Inflammatory macrophage treated with lipopolysaccharide for 1 hour (primary cell): ENCODE data around the gene SIX3.

ENCODE experiments used
- DNase-seq, 2 donors: peaks; one replicate each; pipeline ENCODE4 v3.0.0-alpha.2; 2020 to 2022

The SIX3 gene

DNA sequence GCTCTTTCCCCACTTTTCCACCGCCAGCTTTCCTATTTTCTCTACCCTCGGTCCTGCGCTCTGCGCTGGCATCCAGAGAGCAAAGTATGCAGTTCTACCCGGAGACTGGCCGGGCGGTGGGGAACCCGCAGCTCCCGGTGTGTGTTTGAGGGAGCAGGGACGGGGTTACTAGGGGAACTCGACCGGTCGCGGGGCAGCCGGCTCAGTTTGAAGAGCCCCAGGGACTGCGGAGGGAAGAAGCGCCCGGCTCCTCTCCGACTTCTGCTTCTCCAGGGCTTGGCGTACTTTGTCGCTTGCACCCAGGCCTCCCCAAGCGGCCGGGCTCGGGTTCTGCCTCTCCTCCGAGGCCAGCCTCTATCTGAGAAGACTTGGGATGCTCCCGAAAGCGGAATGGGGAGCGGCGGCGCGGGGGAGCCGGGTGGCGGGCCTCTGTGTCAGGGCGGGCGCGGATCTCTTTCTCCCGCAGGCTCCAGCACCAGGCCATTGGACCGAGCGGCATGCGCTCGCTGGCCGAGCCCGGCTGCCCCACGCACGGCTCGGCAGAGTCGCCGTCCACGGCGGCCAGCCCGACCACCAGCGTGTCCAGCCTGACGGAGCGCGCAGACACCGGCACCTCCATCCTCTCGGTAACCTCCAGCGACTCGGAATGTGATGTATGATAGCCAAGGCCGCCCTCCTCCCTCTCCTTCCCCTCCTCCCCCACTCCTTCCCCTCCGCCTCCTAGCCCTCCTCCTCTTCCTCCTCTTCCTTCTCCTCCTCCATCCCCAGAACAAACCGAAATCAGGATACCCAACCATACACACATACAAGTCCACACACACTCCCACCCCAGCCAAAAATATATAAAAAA lies 2.8 kb downstream of the SIX3 start:
- no peak for DNase-seq

GRCh38 chr2:44944952-44945612 lies 3.6 kb downstream of the SIX3 start:
- no peak for DNase-seq

- DNase-seq: no peak
These were observed 4.3 kb downstream of the SIX3 start for GRCh38 chr2:44945676-44946371.

DNA sequence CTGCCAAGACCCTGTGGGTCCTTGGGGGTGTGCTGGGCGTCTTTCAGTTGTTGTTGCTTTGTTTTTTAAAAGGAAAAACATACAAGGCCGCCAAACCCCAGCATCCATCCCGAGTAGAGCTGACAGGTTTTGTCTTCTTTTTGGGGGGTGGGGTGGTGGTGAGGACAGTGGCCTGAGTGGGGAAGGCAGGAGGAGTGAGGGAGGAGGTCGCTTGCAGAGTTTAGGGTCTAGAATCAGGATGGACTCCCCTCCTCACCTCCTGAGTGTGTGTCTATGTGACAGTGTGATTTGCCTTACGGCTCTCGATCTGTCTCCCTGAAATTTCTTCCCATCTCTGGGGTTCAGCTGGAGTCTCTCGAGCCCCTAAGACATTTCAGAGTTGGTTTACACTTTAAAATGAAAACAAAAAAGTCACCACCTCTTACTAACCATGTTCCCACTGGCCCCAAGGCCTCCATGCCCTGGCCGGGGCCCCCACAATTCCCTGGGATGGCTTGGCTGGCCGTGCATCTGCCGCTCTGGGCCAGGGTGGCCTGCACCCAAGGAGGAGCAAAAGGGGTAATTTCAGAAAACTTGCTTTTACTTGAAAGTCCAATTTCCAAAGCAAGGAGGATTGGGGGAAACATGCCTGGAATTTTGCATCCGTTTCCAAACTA lies 5.0 kb downstream of the SIX3 start:
- no peak for DNase-seq

DNA sequence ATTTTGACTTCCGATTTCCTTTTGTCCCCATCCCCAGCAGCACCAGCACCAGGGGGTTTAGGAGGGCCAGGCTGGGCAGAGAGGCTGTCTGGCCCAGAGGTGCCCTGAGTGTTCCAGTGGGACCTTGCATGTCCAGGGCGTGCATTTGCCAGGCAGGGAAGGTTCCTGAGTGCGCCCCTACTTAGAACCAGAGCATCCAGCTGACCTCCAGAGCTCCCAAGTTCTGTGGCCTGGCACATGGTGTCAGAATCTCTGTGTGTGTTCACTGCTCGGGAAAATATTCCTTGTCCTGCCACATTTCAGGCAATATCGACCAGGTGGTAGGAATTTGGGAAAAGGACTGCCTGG lies 5.5 kb downstream of the SIX3 start:
- no peak for DNase-seq

DNA sequence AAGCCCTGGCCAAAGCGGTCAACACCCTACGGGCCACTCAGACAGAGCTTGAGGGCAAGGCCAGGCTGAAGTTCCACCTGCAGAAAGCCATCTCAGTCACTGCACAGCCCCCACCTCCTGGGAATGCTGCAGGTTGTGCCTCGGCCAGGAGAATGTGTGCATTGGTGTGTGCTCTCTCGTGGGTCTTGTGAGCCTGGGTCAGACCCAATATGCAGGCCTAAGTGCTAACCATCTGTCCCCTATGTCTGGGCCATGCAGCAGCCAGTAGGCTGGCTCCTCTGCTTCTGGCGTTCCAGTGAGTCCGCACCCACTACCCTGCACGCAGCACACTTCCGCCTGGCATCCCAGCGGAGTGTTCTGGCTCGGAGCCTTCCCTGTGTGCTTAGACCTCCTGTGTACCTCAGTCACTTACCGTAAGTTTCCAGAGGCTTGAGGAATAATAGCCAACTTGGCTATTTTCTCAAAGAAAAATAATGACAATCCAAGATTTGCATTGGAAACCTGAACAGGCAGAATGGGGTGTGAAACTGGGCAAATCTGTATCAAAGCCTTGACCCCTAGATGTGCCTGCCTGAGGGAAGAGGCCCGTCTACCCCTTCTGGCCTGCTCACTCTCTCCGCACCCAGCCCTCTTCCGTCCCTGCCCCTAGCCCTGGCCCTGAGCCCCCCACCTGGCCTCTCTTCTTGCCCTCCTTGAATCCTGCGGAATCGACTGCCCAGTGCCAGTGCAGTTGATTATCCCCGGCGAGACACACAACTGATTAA lies 7.2 kb downstream of the SIX3 start:
- DNase-seq: no peak

DNA sequence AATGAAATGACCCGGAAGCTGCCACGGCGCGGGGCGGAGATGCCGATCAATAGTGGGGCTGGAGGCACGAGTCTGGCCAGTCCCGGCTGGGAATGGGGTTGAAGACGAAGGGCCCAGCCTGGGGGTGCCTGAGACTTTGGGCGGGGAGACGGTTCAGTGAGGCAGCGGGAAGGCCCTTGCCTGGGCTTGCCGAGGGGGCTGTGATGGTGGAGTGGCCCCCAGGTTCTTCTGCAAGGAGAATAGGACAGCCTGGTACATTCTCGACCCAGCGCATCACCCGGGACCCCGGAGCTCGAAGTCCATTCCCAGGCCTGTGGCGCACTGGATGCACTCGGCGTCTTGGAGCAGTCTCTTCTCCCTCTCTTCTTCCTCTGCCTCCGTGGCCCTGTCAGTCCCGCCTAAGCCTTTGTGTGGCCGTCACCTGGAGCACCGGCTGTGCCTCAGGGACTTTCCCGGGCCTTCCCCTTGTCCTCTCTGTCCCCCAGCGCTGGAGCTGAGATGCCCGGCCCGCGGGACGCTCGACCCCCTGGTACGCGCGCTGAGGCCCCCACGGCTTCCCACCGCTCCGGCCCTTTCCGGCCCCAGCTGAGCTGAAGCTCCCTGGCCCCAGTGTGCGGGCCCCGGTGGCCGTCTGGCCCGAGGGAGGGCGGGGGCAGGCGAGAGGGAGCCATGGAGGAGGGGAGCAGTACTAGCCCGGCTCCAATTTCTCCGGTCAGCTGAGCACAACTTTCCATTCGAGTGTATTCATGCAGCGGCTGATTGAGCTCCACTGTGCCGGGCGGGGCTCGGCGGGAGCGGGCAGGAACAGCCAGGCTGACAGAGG lies 8.0 kb downstream of the SIX3 start:
- no peak for DNase-seq

GRCh38 chr2:44950646-44951045 lies 9.1 kb downstream of the SIX3 start:
- DNase-seq: no peak

DNA sequence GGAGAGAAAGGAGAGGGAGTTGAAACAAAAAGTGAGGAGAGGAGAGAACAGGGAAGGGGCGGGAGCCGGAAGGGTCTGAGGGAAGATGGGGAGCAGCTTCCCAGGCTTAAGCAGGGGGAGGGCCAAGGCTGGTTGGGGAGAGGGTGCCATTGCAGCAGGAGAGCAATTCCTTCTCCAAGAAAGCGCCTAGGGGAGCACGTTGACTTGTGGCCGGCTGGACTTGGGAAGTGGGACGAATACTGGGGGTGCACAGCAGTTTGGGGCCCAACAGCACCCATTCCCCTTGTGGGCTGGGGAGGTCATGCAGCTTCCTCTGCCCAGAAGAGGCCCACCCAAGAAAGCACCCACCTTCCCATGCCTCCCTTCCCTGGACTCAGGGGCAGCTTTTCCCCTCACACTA lies 9.6 kb downstream of the SIX3 start:
- DNase-seq: no peak

GRCh38 chr2:44951714-44952113 lies 10.2 kb downstream of the SIX3 start:
- DNase-seq: no peak

- peak; percentile 37 to 56 for DNase-seq
These were observed 10.8 kb downstream of the SIX3 start for GRCh38 chr2:44952143-44952805.

GRCh38 chr2:44952806-44953498 lies 11.4 kb downstream of the SIX3 start:
- DNase-seq: no peak

DNA sequence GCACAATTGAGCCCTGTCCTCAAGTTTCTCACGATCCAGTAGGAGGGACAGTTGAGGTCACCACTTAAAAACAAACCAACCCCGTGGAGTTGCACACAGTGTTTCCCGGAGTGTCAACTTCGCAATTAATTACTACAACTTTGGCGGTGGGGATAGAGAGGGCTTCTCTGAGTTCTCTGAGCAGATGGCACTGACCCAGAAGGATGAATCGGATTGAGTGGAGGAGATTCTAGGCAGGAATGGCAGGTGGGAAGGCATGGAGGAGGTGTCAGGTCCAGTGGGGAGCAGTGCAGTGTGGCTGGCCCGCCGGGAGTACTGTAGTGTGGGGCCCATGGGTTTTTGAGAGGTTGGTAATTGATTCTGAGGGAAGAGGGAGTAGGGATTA lies 12.0 kb downstream of the SIX3 start:
- no peak for DNase-seq

- DNase-seq: no peak
These were observed 13.0 kb downstream of the SIX3 start for GRCh38 chr2:44954447-44954888.

DNA sequence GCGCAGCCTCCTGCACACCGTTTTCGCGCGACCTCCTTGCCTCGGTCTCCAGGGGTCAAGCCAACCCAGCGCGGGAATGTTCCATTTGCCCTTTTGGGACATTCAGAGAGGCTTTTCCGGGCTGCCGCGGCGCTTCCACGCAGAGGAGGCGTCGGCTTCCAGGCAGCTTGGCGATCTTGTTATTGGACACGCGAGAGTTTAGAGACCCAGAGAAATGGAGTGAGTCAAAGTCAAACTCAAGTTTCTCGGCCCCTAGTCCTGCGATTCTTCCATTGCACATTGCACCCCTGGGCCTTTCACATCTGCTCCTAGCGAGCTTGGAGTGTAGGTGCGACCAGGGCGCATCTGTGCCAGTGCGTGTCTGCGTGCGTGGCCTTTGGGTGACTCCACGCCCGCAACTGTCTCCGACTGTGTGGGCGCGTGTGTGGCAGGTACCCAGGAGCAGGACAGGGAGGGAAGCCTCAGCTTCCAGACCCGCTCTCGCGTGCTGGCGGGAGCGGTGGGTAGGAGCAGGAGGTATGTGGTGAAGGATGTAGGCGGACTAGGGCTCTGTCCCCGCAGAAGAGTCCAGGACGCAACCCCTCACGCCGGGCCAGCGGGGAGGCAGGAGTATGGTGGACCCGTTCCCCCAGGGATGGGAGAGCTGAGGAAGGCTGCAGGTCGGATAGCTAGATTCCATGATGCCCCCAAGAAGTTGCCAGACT lies 13.5 kb downstream of the SIX3 start:
- no peak for DNase-seq

- peak; percentile 31 to 85 for DNase-seq
These were observed 14.3 kb downstream of the SIX3 start for GRCh38 chr2:44955593-44956392.

DNA sequence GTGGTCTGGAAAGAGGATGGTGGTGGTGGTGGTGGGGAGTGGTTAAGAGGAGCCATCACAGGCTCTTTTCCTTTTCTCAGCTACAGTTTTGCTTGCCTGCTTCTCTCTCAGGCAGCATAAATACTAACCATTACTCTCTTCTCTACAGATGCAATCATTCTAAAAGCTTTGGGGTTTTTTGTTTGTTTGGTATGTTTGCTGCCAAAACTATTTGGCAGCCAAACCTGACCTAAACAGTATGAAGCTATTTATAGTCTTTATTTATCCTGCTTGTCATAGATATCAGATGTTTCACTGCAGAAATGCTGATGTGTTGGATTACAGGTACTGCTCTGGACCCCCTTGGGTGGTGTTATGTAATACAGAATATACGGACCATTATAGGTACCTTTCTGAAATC lies 15.3 kb downstream of the SIX3 start:
- DNase-seq: no peak

DNA sequence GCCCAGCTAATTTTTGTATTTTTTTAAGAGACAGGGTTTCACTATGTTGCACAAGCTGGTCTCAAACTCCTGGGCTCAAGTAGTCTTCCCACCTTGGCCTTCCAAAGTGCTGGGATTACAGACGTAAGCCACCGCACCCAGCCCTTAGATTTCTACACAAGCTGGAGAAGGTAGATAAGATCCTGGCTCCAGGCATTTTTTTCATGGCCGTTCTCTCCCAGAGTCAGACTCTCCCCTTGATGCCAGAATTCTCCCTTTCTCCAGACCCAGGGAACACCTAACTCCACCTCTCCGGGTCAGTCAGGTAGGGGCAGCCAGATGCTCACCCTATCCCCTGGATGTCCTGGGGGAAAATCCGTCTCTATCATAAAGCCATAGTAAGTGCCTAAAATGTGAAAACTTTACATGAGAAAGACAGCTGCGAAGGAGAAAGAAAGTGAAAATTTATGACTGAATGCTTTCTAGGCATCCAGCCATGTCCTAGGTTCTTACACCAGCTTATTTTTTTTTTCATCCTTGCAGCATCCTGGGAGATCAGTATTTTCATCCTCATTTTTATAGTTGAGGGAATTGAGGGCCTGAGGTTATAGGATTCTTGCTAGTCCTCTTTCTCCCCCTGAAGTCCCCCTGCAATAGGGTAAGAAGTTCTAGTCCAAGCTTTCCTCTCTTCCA lies 16.3 kb downstream of the SIX3 start:
- no peak for DNase-seq
